GM23338 (cell line): ENCODE results near the gene SCFD1. TPM values are rescaled to one million over a fixed set of nuclear protein-coding genes. Genes with fewer than 3 reads are reported as not detected.

ENCODE experiments used
- ATAC-seq: fragments of 200-7000 bp; cut with Tn5 transposase; 3 replicates; pipeline ENCODE4 v1.9.1; 2020
- DNase-seq: peaks from one replicate; pipeline ENCODE4 v3.0.0-alpha.2; 2015; ENCODE audit warnings: low spot score
- H2AFZ ChIP-seq: fragments of 200-600 bp; sonication (generic); 2 replicates; pipeline ENCODE4 v1.8.0; 2016; ENCODE audit warnings: antibody characterized with exemption, mild to moderate bottlenecking, moderate library complexity
- H3F3A ChIP-seq: fragments of 200-600 bp; sonication (generic); replicated peaks from 2 replicates; pipeline ENCODE4 v1.8.0; 2017; ENCODE audit warnings: antibody characterized with exemption, mixed run types, low read depth
- H3K27ac ChIP-seq: fragments of 200-600 bp; sonication (generic); 2 replicates; pipeline ENCODE4 v1.6.1; 2016; ENCODE audit warnings: low read depth
- H3K27me3 ChIP-seq: fragments of 200-600 bp; sonication (generic); 2 replicates; pipeline ENCODE4 v1.8.0; 2016; ENCODE audit warnings: mild to moderate bottlenecking, mixed run types, moderate library complexity; ENCODE audit not compliant: insufficient read depth
- H3K36me3 ChIP-seq: fragments of 200-600 bp; sonication (generic); 2 replicates; pipeline ENCODE4 v1.8.0; 2016; ENCODE audit warnings: mild to moderate bottlenecking; ENCODE audit not compliant: insufficient read depth
- H3K4me1 ChIP-seq: fragments of 200-600 bp; sonication (generic); 2 replicates; pipeline ENCODE4 v1.8.0; 2016; ENCODE audit warnings: mild to moderate bottlenecking, moderate library complexity; ENCODE audit not compliant: insufficient read depth
- H3K4me2 ChIP-seq: fragments of 200-600 bp; sonication (generic); 2 replicates; pipeline ENCODE4 v1.7.1; 2017; ENCODE audit warnings: mixed run types
- H3K4me3 ChIP-seq: fragments of 200-600 bp; sonication (generic); 2 replicates; pipeline ENCODE4 v1.6.1; 2016; ENCODE audit warnings: mixed run types
- H3K79me2 ChIP-seq: fragments of 200-600 bp; sonication (generic); replicated peaks from 2 replicates; pipeline ENCODE4 v1.8.0; 2017; ENCODE audit warnings: mild to moderate bottlenecking; ENCODE audit not compliant: insufficient read depth
- H3K9me2 ChIP-seq: fragments of 200-600 bp; sonication (generic); 2 replicates; pipeline ENCODE4 v1.8.0; 2017; ENCODE audit not compliant: insufficient read depth
- H4K20me1 ChIP-seq: fragments of 200-600 bp; sonication (generic); replicated peaks from 2 replicates; pipeline ENCODE4 v1.8.0; 2017; ENCODE audit warnings: mild to moderate bottlenecking; ENCODE audit not compliant: insufficient read depth
- H3K27ac Mint-ChIP-seq: 2 replicates; pipeline ENCODE4 v1.8.0; 2020; ENCODE audit warnings: inconsistent platforms, mild to moderate bottlenecking, moderate library complexity, mixed read lengths
- H3K27me3 Mint-ChIP-seq: 3 replicates; pipeline ENCODE4 v1.8.0; 2022; ENCODE audit warnings: low read depth, mild to moderate bottlenecking, moderate library complexity, mixed read lengths, inconsistent platforms; ENCODE audit not compliant: insufficient read depth, poor library complexity
- H3K36me3 Mint-ChIP-seq: 3 replicates; pipeline ENCODE4 v1.8.0; 2021; ENCODE audit warnings: low read depth, mild to moderate bottlenecking, inconsistent platforms, moderate library complexity, mixed read lengths
- H3K4me1 Mint-ChIP-seq: 3 replicates; pipeline ENCODE4 v1.8.0; 2020; ENCODE audit warnings: mild to moderate bottlenecking, inconsistent platforms, mixed read lengths
- H3K4me3 Mint-ChIP-seq: 3 replicates; pipeline ENCODE4 v1.8.0; 2021; ENCODE audit warnings: moderate library complexity, mild to moderate bottlenecking, inconsistent platforms, mixed read lengths
- H3K9me3 Mint-ChIP-seq: 3 replicates; pipeline ENCODE4 v1.8.0; 2020; ENCODE audit warnings: moderate library complexity, mild to moderate bottlenecking, inconsistent platforms, mixed read lengths
- CREB1 ChIP-seq: fragments of 250-450 bp; sonication (Bioruptor Pico); IDR thresholded peaks from 2 replicates; pipeline ENCODE4 v1.5.0; 2020; ENCODE audit warnings: low read depth, mild to moderate bottlenecking, moderate library complexity
- CTCF ChIP-seq, 2 experiments: fragments of 200-600 bp in 1 of 2; sonication (generic) in 1 of 2; conservative IDR thresholded peaks; 2 replicates each; pipeline versions ENCODE4 v1.5.1 to v1.6.1; 2016 to 2017; ENCODE audit warnings: antibody characterized with exemption in 2 of 2, low read depth in 2 of 2, mild to moderate bottlenecking in 2 of 2, moderate library complexity in 1 of 2
- ETS1 ChIP-seq: IDR thresholded peaks from 2 replicates; pipeline ENCODE4 v1.6.1; 2016; ENCODE audit warnings: antibody characterized with exemption
- EZH2 ChIP-seq: fragments of 200-600 bp; sonication (generic); IDR thresholded peaks from one replicate; pipeline ENCODE4 v1.8.0; 2017; ENCODE audit warnings: antibody characterized with exemption, mild to moderate bottlenecking, low read depth; ENCODE audit not compliant: unreplicated experiment
- EZH2phosphoT487 ChIP-seq: fragments of 200-600 bp; sonication (generic); IDR thresholded peaks from one replicate; pipeline ENCODE4 v1.8.1; 2018; ENCODE audit warnings: antibody characterized with exemption; ENCODE audit not compliant: unreplicated experiment
- NANOG ChIP-seq: IDR thresholded peaks from 2 replicates; pipeline ENCODE4 v1.6.1; 2016; ENCODE audit warnings: antibody characterized with exemption, borderline replicate concordance
- POLR2AphosphoS5 ChIP-seq: IDR thresholded peaks from 2 replicates; pipeline ENCODE4 v1.6.1; 2016; ENCODE audit warnings: antibody characterized with exemption, low read depth
- REST ChIP-seq: IDR thresholded peaks from one replicate; pipeline ENCODE4 v1.6.1; 2018; ENCODE audit warnings: antibody characterized with exemption; ENCODE audit not compliant: unreplicated experiment
- ZNF331 ChIP-seq: fragments of 250-450 bp; sonication (Bioruptor Pico); IDR thresholded peaks from 2 replicates; pipeline ENCODE4 v1.5.0; 2020; ENCODE audit warnings: low read depth, mild to moderate bottlenecking, moderate library complexity
- polyA plus RNA-seq: library from polyadenylated mRNA; unstranded; fragments of >200 nt; fragmentation: Nextera tagmentation; extraction: Ambion mirVana; gene quantifications from 2 replicates; pipeline ENCODE4 v1.2.1, GENCODE V29; 2016
- total RNA-seq: library from RNA; depleted of rRNA; stranded (reverse); fragments of >200 nt; shearing (Covaris generic); gene quantifications from 2 replicates; pipeline ENCODE4 v1.2.3, GENCODE V29; 2014

The SCFD1 gene
- total and polyA plus RNA-seq, 2 experiments from 2014 or later, result 77.6 to 110 TPM

- Histone ChIP-seq H3K4me2 (no peak overlapping the region), H3K79me2 (no peaks in the 10 kb centered on the region), H4K20me1 (no peaks in the 10 kb centered on the region), H3K4me1 (no peaks in the 10 kb centered on the region), H3K9me2 (no peaks in the 10 kb centered on the region), H3F3A (no peaks in the 10 kb centered on the region), H3K4me3 (no peak overlapping the region), H3K36me3 (0 out of 2 replicates have a peak, but pooled peaks cover 8% of the 10 kb centered on the region), H2AFZ (no peak overlapping the region), H3K27me3 (no peaks in the 10 kb centered on the region), H3K27ac (no peak overlapping the region)
- H3K4me1 Mint-ChIP-seq, result no peaks in the 10 kb centered on the region
- TF ChIP-seq CTCF (conservative IDR thresholded peaks at IDR 0.05; ENCODE audit: low read depth in 2 of 2), result no peak
- TF ChIP-seq EZH2, result no peak
- TF ChIP-seq CREB1, result no peak
- TF ChIP-seq EZH2phosphoT487, result no peak
- TF ChIP-seq ZNF331 (CRISPR knock-in tag), result no peak
- TF ChIP-seq REST, result no peak
- no peak for TF ChIP-seq POLR2AphosphoS5
- TF ChIP-seq NANOG, result no peak
- no peaks in the 10 kb centered on the region for H3K9me3 Mint-ChIP-seq
- peaks cover 15% of the 10 kb centered on the region; the same call in 2 of the 3 replicates for H3K36me3 Mint-ChIP-seq
- H3K27me3 Mint-ChIP-seq, result no peaks in the 10 kb centered on the region
- DNase-seq, result no peak
- H3K4me3 Mint-ChIP-seq, result no peak overlapping the region
- ATAC-seq, result no peak
- H3K27ac Mint-ChIP-seq, result no peak overlapping the region
These were observed 36.5 kb downstream of the SCFD1 start for GRCh38 chr14:30658645-30659044.

GRCh38 chr14:30669594-30669993 is 47.5 kb downstream of the SCFD1 start:
- H3K9me3 Mint-ChIP-seq, result 0 out of 3 replicates have a peak, but pooled peaks cover 4% of the 10 kb centered on the region
- Histone ChIP-seq H3F3A (no peaks in the 10 kb centered on the region), H3K4me3 (no peak overlapping the region), H3K4me1 (no peaks in the 10 kb centered on the region), H3K79me2 (no peaks in the 10 kb centered on the region), H3K9me2 (no peaks in the 10 kb centered on the region), H3K27me3 (no peaks in the 10 kb centered on the region), H3K36me3 (no peaks in the 10 kb centered on the region; the same call in 1 of the 2 replicates), H3K4me2 (no peak overlapping the region), H3K27ac (no peak overlapping the region), H4K20me1 (no peaks in the 10 kb centered on the region), H2AFZ (no peak overlapping the region)
- peaks cover 30% of the 10 kb centered on the region for H3K36me3 Mint-ChIP-seq
- ATAC-seq (no peak), DNase-seq (no peak)
- no peaks in the 10 kb centered on the region for H3K27me3 Mint-ChIP-seq
- H3K4me3 Mint-ChIP-seq, result no peak overlapping the region
- H3K27ac Mint-ChIP-seq, result no peak overlapping the region
- no peaks in the 10 kb centered on the region for H3K4me1 Mint-ChIP-seq
- no peak for TF ChIP-seq NANOG
- no peak for TF ChIP-seq CTCF (conservative IDR thresholded peaks at IDR 0.05; ENCODE audit: low read depth in 2 of 2)
- TF ChIP-seq ZNF331 (CRISPR knock-in tag), result no peak
- no peak for TF ChIP-seq ETS1
